ENCODE measurements around the gene PATJ.

DNA sequence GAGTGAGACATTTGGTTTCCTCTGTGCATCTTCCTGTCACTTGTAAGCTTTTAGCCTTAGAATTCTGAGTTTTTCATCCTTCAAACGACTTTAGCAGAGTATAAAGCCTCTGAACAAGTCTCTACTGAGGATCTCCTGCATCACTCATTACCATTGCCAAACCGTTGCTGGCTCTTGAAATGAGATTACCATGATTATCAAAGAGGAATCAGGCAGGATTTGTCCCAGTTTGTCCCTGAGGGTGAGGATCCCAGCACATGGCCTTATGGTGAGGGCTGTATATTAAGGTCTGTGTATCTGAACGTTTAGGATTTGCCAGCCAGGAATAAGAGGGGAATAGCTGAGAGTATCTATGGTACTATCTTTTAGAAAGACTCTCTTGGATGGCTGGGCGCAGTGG is 282.9 kb downstream of the PATJ start:
- no peak for TF ChIP-seq CTCF (IDR thresholded peaks at IDR 0.05)
- no peak for TF ChIP-seq POLR2A (IDR thresholded peaks at IDR 0.05)
